HepG2 (cell line): ENCODE measurements around the gene CNTN4. TPM values are rescaled to one million over a fixed set of nuclear protein-coding genes. Genes with fewer than 3 reads are reported as not detected.

Source experiments
- BCLAF1 ChIP-seq: fragments of 450-650 bp; IDR thresholded peaks from 2 replicates; pipeline ENCODE4 v1.6.1; 2017; ENCODE audit warnings: mild to moderate bottlenecking
- SIX1 ChIP-seq: sonication (generic); formaldehyde crosslinking; IDR thresholded peaks from 2 replicates; pipeline ENCODE4 v1.4.0; 2020; ENCODE audit warnings: missing genetic modification reagents, borderline replicate concordance
- SP140L ChIP-seq: sonication (generic); formaldehyde crosslinking; IDR thresholded peaks from 2 replicates; pipeline ENCODE4 v1.4.0; 2020; ENCODE audit warnings: missing genetic modification reagents, borderline replicate concordance
- ZBTB40 ChIP-seq, 2 experiments: fragments of 450-650 bp in 1 of 2; sonication (generic) in 1 of 2; formaldehyde crosslinking in 1 of 2; IDR thresholded peaks; 2 replicates each; pipeline versions ENCODE4 v1.6.1 to v1.8.0; 2016 to 2022; ENCODE audit warnings: antibody characterized with exemption in 1 of 2, mild to moderate bottlenecking in 1 of 2, missing genetic modification reagents in 1 of 2
- polyA plus RNA-seq, 8 experiments: library from polyadenylated mRNA; depleted of rRNA in 3 of 8; stranded (reverse) in 7 of 8; unstranded in 1 of 8; fragments of >200 nt; fragmentation: Illumina TruSeq in 4 of 8; extraction: Trizol in 4 of 8; gene quantifications; 2 replicates each; pipeline versions ENCODE4 v1.2.1 to v1.2.3, GENCODE V29; 2011 to 2016; ENCODE audit warnings: low read depth in 4 of 8, missing spikeins in 1 of 8, mixed read lengths in 1 of 8; ENCODE audit not compliant: insufficient read depth in 1 of 8
- total RNA-seq, 5 experiments: library from RNA; depleted of rRNA; stranded (reverse); fragments of >200 nt; fragmentation: Illumina TruSeq; extraction: Trizol; gene quantifications; 2 replicates each; pipeline ENCODE4 v1.2.3, GENCODE V29; 2016; ENCODE audit warnings: low read depth in 1 of 5

The CNTN4 gene
- total and polyA plus RNA-seq, 2 of the 13 experiments (the other 11 are each of a cell fraction or from before 2014, with no cell fraction given) = 0.01 to 0.13 TPM

- TF ChIP-seq BCLAF1 (no peak), SP140L (CRISPR knock-in tag) (no peak), SIX1 (CRISPR knock-in tag) (no peak), ZBTB40 (IDR thresholded peaks at IDR 0.05) (no peak), ZBTB40 (CRISPR knock-in tag; IDR thresholded peaks at IDR 0.05) (no peak)
- TF ChIP-seq, all 625 proteins: peak for 0
Measured at GRCh38 chr3:2731843-2732242, 633.2 kb downstream of the CNTN4 start (continued).
